ENCODE results near the gene SNTN.

- TF ChIP-seq CTCF (IDR thresholded peaks at IDR 0.05; ENCODE audit: insufficient read depth, low read length, poor library complexity, severe bottlenecking), result no peak
- no peak for TF ChIP-seq EZH2phosphoT487 (conservative IDR thresholded peaks at IDR 0.05; ENCODE audit: low read length)
These were observed 20.8 kb upstream of the SNTN start for GRCh38 chr3:63631670-63632069.
